HEK293 (cell line): ENCODE data around the gene MRPS22.

Source experiments
- CTCF ChIP-seq: fragments of 450-650 bp; formaldehyde crosslinking; IDR thresholded peaks from 2 replicates; pipeline ENCODE4 v1.5.1; 2016; ENCODE audit warnings: missing biosample characterization, missing genetic modification characterization
- GLIS1 ChIP-seq: fragments of 450-650 bp; formaldehyde crosslinking; IDR thresholded peaks from 2 replicates; pipeline ENCODE4 v1.5.1; 2016; ENCODE audit warnings: missing biosample characterization, missing genetic modification characterization
- ZNF302 ChIP-seq: fragments of 450-650 bp; formaldehyde crosslinking; IDR thresholded peaks from 2 replicates; pipeline ENCODE4 v1.5.1; 2016; ENCODE audit warnings: missing biosample characterization, missing genetic modification characterization, low read depth
- ZNF335 ChIP-seq: fragments of 450-650 bp; formaldehyde crosslinking; conservative IDR thresholded peaks from 2 replicates; pipeline ENCODE4 v1.5.1; 2016; ENCODE audit warnings: missing biosample characterization, missing genetic modification characterization
- ZNF792 ChIP-seq: fragments of 450-650 bp; formaldehyde crosslinking; IDR thresholded peaks from 2 replicates; pipeline ENCODE4 v1.5.1; 2016; ENCODE audit warnings: missing biosample characterization, missing genetic modification characterization

GRCh38 chr3:139378587-139379241 is 34.9 kb downstream of the MRPS22 start:
- TF ChIP-seq ZNF302 (tag by site-specific recombination) (no peak), CTCF (no peak), ZNF792 (no peak), ZNF335 (tag by site-specific recombination) (no peak), GLIS1 (tag by site-specific recombination) (no peak)
